CD4-positive, alpha-beta T cell treated with Interleukin-12 subunit alpha and Interleukin-12 subunit beta, for 1 hour (primary cell): ENCODE results near the gene ANKH.
"Not testable (repeated sequence)": the region's sequence is repeated elsewhere in the genome, so short reads cannot be mapped to it uniquely, and the experiment has no call there.

Source experiments
- DNase-seq: peaks from one replicate; pipeline ENCODE4 v3.0.0-alpha.2; 2020

Gene ANKH

DNA sequence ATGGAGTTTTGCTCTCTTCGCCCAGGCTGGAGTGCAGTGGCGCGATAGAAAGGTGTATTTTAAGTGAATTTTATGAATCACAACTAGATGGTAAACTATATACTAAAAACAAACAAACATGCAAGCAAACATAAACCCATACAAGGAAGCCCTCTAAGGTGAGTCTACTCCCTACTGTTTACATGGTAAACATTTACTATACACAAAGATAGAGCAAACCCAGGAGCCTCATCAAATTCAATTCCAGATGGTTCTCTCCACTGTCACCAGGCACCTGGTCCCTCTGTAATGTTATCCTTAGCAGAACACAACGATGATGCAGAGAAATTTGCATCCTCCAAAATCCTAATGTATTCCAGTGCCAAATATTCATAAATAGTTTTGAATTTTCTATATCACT, 17.9 kb downstream of the ANKH start:
- no peak for DNase-seq

DNA sequence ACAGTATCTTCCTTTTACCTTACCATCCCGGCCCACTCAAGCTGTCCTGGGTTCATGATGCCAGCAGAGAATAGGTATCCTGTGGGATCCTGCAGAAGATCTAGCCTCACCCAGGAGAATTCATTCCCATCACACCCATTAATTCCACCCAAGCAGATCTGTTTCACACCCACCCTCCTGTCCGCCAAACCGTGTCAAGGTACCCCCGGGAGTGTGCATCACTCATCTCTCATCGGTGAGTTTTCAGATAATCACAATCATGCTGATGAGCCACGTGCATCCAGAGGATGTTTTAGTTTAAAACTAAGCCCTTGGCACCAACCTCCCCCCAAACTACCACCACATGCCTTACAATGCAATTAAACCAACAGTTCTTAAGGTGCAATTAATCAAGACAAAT, 18.8 kb downstream of the ANKH start:
- DNase-seq = no peak

DNA sequence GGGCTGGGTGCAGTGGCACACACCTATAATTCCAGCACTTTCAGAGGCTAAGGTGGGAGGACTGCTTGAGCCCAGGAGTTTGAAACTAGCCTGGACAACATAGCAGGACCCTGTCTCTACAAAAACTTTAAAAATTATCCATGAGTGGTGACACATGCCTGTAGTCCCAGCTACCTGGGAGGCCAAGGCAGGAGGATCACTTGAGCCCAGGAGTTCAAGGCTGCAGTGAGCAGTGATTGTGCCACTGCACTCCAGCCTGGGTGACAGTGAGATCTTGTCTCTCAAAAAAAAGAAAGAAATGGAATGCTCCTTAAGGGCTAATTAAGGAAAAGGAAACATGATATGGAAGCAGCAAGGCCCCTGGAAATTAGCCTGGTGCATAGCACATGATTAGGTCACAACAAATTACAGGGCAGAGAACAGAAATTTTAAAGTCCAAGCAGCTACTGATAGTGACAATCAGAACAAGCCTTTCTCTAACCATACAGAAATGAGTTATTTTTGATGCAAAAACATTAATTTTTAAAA, 19.5 kb downstream of the ANKH start:
- no peak for DNase-seq

DNA sequence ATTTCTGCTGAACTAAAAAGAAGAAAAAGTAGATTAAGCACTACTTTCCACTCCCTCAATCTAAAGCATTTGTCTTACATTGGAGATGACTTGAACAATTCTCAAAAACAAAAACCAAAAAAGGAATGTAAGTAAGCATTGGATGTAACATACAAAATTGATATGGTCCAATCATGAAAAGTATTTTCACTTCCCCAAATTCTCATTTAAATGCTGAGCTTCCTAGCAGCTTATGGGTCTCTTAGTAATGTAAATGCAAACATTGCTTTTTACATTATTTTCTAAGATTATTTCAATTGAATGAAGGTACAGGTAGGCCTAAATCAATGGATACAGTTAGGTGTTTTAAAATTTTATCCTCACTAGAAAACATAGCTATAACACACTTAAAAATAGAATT, 20.0 kb downstream of the ANKH start:
- no peak for DNase-seq

DNA sequence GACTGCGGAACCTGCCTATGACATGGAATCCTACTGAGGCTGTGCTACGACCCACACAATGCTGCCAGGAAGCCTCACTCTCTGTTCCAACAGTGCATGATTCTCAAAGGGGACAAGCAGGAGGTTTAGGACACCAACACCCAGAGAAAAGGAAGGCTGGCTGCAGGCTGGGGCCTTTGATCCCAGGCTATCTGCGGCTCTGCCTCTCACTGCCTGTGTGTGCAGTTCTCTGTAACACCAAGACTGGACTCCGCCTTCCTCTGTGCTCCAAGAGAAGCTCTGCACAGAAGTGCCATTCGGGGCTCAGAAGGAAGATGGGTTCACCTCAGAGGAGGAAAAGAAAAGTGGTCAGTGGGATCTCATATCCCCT, 20.5 kb downstream of the ANKH start:
- DNase-seq = no peak

DNA sequence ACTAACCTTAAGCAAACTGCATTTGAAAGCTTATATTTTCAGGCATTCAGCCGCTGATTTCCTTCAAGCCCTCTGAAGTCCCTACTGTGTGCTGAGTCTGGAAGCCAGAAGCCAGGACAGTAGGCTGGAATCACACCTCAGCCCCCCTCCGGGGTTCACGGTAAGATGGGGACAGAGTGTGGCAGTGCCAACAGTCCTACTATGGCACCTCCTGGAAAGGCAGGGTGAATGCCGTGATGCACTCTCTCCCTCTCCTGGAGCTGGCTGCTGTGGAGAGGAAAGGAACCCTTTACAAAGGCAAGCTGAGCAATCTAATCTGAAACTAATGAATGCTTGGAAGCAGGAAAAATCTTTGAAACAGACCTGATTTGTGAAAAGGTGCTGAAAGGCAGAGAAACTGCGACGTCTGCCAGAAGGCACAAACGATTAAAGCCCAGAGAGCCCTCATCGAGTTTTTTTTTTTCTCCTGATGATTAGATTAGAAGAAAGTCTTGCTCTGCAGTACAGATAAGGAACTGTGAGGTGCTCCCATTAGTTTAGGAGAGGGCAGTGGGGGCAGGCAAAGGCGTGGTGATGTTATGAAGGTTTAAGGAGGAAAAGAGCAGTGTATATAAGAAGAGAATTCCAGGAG, 21.0 kb downstream of the ANKH start:
- no peak for DNase-seq

DNA sequence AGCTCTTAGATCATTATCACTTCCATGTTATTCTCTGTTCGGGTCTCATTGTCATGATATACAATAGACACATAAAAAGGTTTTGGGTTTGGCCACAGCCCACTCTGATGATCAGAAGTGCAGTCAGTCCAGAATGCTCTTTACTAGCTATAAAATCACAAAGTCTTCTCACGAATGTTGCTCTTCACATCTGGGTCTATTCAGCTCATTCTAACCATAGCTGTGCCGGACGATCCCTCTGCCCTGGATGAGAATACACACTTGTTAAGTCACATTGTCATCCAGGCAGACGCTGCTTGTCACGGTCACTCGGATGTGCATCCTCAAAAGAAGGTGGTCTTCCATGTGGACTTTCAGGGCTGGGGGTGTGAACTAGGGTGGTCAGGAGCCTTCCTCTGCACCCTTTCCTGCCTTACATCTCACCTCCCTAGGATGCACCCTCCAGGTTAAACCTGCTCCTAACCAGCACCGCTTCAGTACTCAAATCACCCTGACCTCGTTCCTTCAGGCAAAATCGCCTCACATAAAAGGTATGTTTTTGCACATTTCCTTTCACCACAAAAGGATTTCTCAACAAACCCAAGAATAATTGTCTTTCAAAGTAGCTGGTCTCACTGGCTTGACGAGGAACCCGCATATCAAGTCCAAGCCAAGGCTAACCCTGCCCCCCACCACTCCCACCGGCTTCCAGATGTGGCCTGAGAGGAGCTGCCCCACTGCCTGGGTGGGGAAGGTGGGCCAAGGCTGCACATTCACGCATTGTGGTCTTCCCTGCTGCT, 21.9 kb downstream of the ANKH start:
- DNase-seq = no peak

DNA sequence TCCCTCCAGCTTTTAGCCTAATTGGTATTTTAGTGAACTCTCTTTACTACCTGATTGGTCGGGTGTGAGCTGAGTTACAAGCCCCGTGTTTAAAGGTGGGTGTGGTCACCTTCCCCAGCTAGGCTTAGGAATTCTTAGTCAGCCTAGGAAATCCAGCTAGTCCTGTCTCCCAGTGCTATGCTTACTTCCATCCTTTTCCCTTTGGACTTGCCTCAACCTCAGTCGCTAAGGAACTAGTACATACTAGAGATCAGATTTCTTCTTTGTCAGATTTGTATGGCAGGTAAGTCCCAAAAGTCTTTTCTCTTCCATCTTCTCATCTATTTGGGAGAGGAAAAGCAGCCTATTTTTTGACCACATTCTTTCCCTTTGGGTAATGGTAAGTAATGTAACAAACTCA, 22.6 kb downstream of the ANKH start:
- DNase-seq = not testable (repeated sequence)

DNA sequence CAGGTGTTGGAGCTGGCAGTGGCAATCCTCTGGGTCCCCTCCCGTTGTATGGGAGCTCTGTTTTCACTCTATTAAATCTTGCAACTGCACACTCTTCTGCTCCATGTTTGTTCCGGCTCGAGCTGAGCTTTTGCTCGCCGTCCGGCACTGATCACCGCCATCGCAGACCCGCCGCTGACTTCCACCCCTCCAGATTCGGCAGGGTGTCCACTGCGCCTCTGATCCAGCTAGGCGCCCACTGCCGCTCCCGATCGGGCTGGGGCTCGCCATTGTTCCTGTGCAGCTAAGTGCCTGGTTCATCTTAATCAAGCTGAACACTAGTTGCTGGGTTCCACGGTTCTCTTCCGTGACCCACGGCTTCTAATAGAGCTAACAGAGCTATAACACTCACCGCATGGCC, 23.2 kb downstream of the ANKH start:
- no peak for DNase-seq

DNA sequence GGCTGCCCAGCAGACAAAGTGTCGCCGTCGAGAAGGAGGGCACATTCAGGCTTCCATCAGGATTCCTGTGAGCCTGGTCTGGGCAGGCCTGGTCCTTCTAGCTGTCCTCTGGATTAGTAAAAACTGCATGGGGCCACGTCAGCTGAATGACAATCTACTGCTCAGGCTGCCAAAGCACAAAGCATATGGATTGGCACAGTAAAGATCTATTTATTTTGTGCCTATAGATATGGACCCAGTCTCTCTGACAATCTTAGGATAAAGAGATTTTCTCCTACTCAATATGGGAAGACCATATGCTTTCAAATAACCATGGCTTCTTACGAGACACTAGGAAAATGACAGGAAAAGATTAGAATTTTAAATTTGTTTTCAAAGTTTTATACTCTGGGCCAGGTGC, 24.1 kb downstream of the ANKH start:
- DNase-seq = no peak

DNA sequence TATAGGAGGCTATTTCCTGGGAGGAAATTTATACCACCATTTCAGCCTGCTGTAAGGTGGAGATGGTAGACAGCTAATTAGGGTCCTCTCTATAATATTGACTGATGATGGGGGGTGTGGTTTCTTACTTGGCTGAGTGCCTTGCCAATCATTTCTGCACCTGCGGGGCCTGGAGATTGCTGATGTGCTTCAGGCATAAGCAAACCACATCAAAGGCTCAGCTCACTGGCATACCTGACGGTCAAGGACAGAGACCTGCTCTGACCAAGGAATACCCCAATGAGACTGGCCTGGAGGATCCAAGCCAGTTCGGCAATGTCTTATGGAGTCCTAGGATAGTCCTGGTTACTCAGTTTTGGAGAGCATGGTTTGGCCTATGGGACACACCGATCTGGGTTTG, 29.5 kb downstream of the ANKH start:
- no peak for DNase-seq

DNA sequence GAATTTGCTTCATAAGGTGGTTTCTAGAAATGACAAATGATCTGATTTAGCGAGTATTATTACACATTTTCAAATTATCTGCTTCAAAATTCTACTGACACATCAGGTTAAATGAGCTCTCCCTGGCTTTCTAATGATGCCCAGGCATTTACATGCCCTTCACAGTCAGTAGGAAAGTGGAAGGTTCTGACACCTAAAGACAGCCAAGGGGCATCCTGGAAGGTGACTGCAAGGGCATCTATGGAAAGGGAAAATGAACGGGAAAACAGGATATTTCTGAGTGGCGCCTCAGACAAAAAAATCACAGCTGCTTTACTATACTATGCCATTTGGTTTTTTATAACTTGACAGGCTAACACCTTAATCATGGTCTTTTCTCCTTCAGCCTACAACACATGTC, 31.0 kb downstream of the ANKH start:
- DNase-seq = no peak

DNA sequence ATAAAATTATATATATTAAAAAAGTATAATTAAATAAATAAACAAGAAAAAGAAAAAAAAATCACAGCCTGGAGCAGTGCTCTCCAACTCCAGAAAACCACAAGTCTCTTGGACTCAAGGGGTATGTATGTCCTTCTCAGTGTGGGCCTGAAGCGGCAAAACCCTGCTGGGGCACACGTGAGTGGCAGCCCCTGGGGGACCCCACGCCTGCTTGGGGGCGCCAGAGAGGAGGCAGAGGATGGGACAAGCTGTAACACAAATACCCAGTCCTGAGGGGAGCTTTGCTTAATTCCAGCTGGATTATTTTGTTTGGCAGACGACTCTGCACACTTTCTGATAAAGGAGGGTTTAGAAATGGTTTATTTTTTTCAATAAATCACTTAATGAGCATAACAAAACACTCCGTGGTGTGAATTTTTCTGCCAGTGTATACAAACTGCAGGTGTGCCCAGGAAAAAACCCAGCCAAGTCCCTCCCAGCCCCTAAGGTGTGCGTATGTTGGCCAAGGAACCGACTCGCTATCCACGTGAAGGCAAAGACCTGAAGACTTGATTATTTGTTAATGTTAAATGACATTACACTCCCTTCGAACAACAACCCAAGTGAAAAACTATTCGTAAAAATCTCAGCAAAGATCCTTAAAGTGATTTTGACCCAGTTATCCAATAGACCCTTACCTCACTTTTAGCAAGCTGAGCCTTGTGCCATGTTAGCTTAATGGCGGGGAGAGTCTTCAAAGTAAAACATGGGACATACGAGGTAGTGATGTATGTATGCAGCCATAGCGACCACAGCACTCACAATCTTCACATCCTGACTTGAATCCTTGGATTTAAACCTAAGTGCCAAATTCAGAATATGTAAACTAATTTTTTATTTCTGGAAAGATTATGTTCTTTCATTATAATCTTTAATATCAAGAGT, 32.9 kb downstream of the ANKH start:
- DNase-seq = no peak

DNA sequence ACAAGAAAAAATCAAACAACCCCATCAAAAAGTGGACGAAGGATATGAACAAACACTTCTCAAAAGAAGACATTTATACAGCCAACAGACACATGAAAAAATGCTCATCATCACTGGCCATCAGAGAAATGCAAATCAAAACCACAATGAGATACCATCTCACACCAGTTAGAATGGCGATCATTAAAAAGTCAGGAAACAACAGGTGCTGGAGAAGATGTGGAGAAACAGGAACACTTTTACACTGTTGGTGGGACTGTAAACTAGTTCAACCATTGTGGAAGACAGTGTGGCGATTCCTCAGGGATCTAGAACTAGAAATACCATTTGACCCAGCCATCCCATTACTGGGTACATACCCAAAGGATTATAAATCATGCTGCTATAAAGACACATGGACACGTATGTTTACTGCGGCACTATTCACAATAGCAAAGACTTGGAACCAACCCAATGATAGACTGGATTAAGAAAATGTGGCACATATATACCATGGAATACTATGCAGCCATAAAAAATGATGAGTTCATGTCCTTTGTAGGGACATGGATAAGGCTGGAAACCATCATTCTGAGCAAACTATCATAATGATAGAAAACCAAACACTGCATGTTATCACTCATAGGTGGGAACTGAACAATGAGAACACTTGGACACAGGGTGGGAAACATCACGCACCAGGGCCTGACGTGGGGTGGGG, 34.0 kb downstream of the ANKH start:
- not testable (repeated sequence) for DNase-seq

DNA sequence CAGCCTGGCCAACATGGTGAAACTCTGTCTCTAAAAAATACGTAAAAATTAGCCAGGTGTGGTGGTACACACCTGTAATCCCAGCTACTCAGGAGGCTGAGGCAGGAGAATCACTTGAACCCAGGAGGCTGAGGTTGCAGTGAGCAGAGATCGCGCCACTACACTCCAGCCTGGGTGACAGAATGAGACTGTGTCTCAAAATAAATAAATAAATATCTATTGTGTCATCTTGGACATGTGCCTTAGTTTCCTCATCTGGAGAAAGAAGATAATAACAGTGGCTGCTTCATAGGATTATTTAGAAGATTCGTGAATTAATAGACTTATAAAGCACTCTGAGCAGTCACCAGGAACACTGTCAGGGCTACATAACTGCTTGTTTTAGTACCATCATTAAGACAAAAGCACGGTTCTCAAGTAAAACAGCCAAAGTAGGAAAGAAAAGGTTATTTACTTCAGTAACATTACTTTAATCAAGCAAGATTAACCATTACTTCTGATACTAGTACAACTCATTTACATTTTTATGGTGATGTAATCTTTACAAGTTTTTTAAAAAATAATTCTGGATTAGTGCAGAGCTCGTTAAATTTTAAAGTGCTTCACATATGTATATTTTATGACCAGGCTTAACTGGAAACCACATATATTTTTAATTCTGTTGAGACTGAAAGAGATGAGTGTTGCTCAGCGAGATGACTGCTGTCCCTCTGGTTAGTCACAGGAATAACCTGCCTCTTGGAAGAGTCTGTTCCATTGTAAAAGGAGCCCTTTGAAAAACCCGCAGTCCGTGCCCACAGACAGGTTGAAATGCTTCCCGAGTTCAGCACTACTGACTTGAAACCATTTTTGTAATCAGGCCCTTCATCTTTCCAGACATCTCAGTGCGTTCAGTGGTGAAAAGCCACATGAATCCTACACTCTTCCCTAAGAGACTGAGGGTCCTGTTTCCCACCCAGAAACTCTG, 36.7 kb downstream of the ANKH start:
- DNase-seq = no peak

DNA sequence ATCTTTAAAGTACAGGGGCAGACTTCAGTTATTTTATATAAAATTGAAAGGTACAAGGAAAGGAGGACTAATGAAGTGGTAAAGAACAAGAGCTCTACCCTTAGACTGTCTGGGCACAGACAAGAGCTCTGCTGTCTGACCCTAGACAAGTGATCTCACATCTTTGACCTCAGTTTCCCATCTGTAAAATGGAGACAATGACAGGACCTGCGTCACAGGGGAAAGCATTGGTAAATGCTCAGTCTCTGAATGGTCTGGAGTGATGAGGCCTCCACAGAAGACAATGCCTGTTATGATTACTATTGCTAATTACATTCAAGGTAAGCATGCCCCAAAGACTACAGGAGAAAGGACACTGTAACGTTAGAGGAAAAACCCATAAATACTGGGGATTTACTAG, 37.5 kb downstream of the ANKH start:
- no peak for DNase-seq

DNA sequence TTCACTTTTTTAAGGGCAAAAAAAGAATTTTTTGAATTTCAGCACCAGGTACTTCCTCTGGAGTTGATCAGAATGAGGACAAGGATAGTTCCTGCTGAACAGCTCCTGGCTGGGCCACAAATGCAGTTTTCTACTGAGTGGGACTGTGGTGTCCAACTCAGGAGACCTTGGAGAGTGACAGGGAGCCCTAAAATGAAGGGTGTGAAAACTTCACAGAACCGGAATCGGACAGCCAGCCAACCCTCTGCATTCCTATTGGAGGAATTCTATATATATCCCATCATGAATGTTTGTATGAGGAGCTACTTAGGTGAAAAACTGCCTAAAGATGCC, 40.6 kb downstream of the ANKH start:
- DNase-seq = no peak

DNA sequence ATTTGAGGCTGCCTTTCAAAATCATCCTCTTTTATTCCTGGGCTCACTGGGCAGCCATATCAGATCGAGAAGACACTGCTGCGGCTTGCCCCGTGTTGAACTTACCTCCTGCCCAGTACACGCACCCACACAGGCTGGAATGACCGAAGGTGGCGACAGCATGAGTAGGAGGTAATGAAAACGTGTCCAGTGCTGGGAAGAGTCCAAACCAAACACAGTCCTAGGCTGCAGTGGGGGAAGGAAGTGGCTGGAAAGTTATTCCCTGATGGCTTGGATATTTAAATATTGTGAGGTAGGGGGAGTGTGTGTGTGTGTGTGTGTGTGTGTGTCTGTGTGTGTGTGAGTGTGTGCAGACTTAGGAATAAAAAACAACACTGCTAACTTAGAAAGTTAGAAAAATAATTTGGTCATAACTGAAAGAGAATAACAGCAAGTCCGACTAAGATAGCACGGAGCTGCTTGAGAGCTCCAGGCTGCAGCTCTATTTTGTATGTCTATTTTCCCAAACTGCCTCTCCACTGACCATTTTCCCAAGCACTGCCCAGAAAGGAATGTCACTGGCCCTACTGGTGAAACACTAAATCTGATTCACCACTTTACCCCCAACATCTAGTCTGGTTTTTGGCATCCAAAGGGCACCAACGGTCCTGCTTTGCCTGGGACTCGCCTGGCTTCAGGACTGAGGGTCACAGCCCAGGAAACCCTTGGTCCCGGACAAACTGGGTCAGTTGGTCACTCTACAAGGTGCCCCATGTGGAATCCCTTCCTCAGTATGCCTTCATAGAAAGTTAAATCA, 41.2 kb downstream of the ANKH start:
- DNase-seq = no peak

DNA sequence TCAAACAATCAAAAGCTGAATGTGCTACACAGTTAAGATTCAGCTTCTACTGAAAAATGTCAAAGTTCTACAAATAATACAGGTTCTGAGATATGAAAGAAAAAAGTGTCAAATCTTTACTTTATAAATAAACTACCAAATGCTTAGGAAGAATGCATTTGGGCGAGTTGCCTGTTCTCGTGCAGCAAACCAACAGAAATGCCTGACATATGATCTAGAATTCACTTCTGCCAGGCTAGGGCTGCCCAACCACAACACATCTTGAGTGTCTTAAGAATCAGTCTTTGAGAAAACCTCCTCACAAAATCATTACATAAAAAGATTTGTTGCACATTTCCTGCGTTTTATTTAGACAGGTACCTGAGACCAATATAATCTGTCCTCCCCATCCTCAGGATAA, 42.2 kb downstream of the ANKH start:
- DNase-seq = no peak

DNA sequence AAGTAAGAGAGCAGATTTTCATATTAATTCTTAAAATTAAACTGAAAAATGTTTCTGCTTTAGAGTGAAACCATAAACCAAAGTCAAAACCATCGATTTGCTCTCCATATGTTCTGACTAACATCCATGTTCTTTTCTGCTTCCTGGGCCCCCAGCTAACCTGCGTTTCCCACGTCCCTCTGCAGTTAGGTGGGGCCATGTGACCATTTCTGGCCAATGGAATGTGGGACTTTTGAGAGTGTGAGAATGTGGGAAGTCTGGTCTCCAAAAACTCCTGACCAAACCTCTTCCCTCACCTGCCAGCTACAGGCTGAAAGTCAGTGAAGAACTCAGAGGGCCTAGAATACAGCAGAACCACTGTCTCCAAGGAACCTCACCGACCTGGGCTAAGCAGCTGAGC, 44.9 kb downstream of the ANKH start:
- no peak for DNase-seq

DNA sequence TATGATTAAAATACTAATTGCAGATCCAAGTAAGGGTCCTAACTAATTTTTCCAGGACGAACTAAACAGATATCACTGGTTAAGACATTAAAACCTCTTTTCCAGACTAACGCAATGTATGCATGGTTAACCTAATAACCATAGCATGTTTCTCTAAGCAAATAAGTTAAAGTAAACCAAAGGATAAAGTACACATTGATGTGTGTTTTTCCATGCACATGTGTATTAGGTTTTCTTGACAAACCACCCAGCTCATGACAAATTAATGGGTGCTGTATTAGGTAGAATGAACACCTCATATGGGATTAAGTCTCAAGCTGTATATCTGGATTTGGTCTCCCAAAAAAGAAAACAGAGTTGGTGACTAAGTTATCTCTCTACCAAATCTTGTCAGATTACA, 45.6 kb downstream of the ANKH start:
- no peak for DNase-seq
